ENCODE results near the gene NFATC2. TPM values are rescaled to one million over a fixed set of nuclear protein-coding genes. Genes with fewer than 3 reads are reported as not detected.
A peak's percentile ranks its signal among the peaks of the same experiment; 100 is the strongest.

Gene NFATC2
- total and polyA plus RNA-seq, 4 donors, result 2.5 to 4.6 (median 3.0) TPM

GRCh38 chr20:51342510-51343236 lies 199.8 kb downstream of the NFATC2 start:
- Histone ChIP-seq H3K27me3 (ENCODE audit: control insufficient read depth, insufficient read depth, low read length) (no peaks in the 10 kb centered on the region), H3K4me3 (ENCODE audit: low read depth, low read length) (no peak overlapping the region), H3K36me3 (ENCODE audit: control insufficient read depth, insufficient read depth, low read length) (no peaks in the 10 kb centered on the region), H3K27ac (ENCODE audit: low read depth, low read length) (no peak overlapping the region), H3K4me1 (ENCODE audit: control insufficient read depth, insufficient read depth, low read length) (no peaks in the 10 kb centered on the region), H3K9me3 (ENCODE audit: control insufficient read depth, insufficient read depth, low read length) (no peaks in the 10 kb centered on the region)
- 93% methylated on average over 3 of the region's 8 CpGs for WGBS (ENCODE audit: insufficient coverage)
- DNase-seq (ENCODE audit: low read depth in 4 of 6, low spot score in 6 of 6), result no peak

DNA sequence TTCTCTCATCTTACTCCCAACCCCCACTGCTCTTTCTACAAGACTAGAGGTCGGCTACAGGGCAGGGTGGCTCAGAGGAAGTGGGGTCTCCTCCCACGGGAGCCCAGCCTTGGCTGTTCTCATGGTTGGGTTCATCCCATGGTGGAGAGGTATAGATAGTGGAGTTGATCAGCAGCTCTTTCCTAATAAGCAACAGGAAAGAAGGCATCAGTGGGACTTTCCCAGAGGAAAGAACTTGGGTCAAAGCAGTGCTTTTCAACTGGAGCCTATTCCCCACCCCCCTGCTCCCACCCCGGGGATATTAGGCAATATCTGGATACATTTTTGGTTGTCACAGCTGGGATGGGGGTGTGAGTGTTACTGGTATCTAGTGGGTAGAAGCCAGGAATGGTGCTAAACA lies 200.9 kb downstream of the NFATC2 start:
- Histone ChIP-seq H3K27me3 (ENCODE audit: control insufficient read depth, insufficient read depth, low read length) (no peaks in the 10 kb centered on the region), H3K27ac (ENCODE audit: low read depth, low read length) (no peak overlapping the region), H3K36me3 (ENCODE audit: control insufficient read depth, insufficient read depth, low read length) (no peaks in the 10 kb centered on the region), H3K9me3 (ENCODE audit: control insufficient read depth, insufficient read depth, low read length) (no peaks in the 10 kb centered on the region), H3K4me1 (ENCODE audit: control insufficient read depth, insufficient read depth, low read length) (no peaks in the 10 kb centered on the region), H3K4me3 (ENCODE audit: low read depth, low read length) (no peak overlapping the region)
- WGBS (ENCODE audit: insufficient coverage), result no CpG with 5 or more reads among the region's 3 CpGs
- no peak for DNase-seq (ENCODE audit: low read depth in 4 of 6, low spot score in 6 of 6)

- Histone ChIP-seq H3K4me1 (ENCODE audit: control insufficient read depth, insufficient read depth, low read length) (no peaks in the 10 kb centered on the region), H3K4me3 (ENCODE audit: low read depth, low read length) (no peak overlapping the region), H3K27ac (ENCODE audit: low read depth, low read length) (no peak overlapping the region), H3K9me3 (ENCODE audit: control insufficient read depth, insufficient read depth, low read length) (no peaks in the 10 kb centered on the region), H3K36me3 (ENCODE audit: control insufficient read depth, insufficient read depth, low read length) (no peaks in the 10 kb centered on the region), H3K27me3 (ENCODE audit: control insufficient read depth, insufficient read depth, low read length) (no peaks in the 10 kb centered on the region)
- no peak for DNase-seq (ENCODE audit: low read depth in 4 of 6, low spot score in 6 of 6)
Observed at GRCh38 chr20:51340451-51340840, 202.1 kb downstream of the NFATC2 start.

DNA sequence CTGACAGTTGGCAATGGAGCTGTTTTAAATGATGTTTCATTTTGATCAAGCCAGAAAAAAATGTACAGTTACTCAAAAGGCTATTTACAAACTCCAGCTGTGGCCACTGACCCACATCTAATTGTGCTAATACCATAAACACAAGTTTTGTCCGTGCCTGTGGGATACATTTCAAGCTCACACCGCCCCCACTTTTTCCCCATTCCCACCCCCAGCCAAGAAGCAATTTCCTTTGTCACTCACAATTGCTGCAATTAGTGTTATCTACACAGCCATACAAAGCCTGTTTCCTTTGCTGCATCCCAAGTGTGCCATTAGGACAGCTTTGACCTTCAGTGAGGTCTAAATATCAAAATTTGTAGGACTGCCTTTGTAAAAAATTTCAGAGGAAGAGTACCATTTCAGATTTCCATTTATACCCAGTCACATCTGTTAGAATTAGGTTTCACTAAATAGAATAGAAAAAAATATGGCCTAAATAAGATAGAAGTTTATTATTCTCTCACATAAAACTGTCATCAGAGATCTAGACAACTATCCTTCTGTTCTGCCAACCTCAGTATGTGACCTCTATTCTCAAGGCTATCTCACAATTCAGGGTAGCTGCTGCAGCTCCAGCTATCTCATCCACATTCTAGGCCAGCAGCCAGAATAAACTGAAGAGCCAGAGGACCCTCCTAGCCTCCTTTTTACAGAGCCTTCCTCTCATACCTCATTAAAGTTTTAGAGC lies 202.6 kb downstream of the NFATC2 start:
- WGBS (ENCODE audit: insufficient coverage), result 0% methylated on average over 1 of the region's 2 CpGs
- peak in 2 of 6 donors; percentile 17 to 26 for DNase-seq (ENCODE audit: low read depth in 4 of 6, low spot score in 6 of 6)

DNA sequence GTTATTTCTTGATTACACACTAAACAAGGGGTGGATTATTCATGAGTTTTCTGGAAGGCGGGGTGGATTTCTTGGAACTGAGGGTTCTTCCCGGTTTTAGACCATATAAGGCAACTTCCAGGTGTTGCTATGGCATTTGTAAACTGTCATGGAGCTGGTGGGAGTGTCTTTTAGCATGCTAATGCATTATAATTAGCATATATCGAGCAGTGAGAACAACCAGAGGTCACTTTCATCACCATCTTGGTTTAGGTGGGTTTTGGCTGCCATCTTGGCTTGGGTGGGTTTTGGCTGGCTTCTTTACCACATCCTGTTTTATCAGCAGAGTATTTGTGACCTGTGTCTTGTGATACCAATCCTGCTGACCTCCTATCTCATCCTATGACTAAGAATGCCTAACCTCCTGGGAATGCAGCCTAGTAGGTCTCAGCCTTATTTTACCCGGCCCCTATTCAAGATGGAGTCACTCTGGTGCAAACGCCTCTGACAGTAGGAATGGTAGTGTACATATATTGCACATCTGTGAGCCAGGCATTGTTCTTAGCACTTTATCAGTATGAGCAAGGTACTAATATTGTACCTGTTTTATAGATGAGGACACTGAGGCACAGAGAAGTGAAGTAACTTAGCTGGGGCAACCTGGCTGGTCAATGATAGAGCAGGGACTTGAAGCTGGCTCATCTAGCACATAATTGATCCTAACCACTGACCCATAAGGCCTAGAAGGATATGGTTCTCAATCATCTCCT lies 203.7 kb downstream of the NFATC2 start:
- Histone ChIP-seq H3K9me3 (ENCODE audit: control insufficient read depth, insufficient read depth, low read length) (no peaks in the 10 kb centered on the region), H3K36me3 (ENCODE audit: control insufficient read depth, insufficient read depth, low read length) (no peaks in the 10 kb centered on the region), H3K4me3 (ENCODE audit: low read depth, low read length) (no peak overlapping the region), H3K27me3 (ENCODE audit: control insufficient read depth, insufficient read depth, low read length) (no peaks in the 10 kb centered on the region), H3K27ac (ENCODE audit: low read depth, low read length) (no peak overlapping the region), H3K4me1 (ENCODE audit: control insufficient read depth, insufficient read depth, low read length) (no peaks in the 10 kb centered on the region)
- 100% methylated on average over 1 of the region's 5 CpGs for WGBS (ENCODE audit: insufficient coverage)
- DNase-seq (ENCODE audit: low read depth in 4 of 6, low spot score in 6 of 6), result no peak

More for the DNA sequence above, 202.6 kb downstream of the NFATC2 start:
- H3K27ac ChIP-seq (ENCODE audit: low read depth, low read length), result no peak overlapping the region
- no peak overlapping the region for H3K4me3 ChIP-seq (ENCODE audit: low read depth, low read length)
- H3K36me3 ChIP-seq (ENCODE audit: control insufficient read depth, insufficient read depth, low read length), result no peaks in the 10 kb centered on the region
- no peaks in the 10 kb centered on the region for H3K9me3 ChIP-seq (ENCODE audit: control insufficient read depth, insufficient read depth, low read length)
- no peaks in the 10 kb centered on the region for H3K4me1 ChIP-seq (ENCODE audit: control insufficient read depth, insufficient read depth, low read length)
- no peaks in the 10 kb centered on the region for H3K27me3 ChIP-seq (ENCODE audit: control insufficient read depth, insufficient read depth, low read length)

GRCh38 chr20:51337126-51337805 lies 205.3 kb downstream of the NFATC2 start:
- no peak overlapping the region for H3K27ac ChIP-seq (ENCODE audit: low read depth, low read length)
- H3K4me1 ChIP-seq (ENCODE audit: control insufficient read depth, insufficient read depth, low read length), result no peaks in the 10 kb centered on the region
- no peaks in the 10 kb centered on the region for H3K27me3 ChIP-seq (ENCODE audit: control insufficient read depth, insufficient read depth, low read length)
- 100% methylated on average over 1 of the region's 3 CpGs for WGBS (ENCODE audit: insufficient coverage)
- no peak overlapping the region for H3K4me3 ChIP-seq (ENCODE audit: low read depth, low read length)
- H3K9me3 ChIP-seq (ENCODE audit: control insufficient read depth, insufficient read depth, low read length), result no peaks in the 10 kb centered on the region
- H3K36me3 ChIP-seq (ENCODE audit: control insufficient read depth, insufficient read depth, low read length), result no peaks in the 10 kb centered on the region
- no peak for DNase-seq (ENCODE audit: low read depth in 4 of 6, low spot score in 6 of 6)

Small RNA genes lying within 50 kb of the gene (small RNA-seq; reads per million reads assigned to genes)
- gene MIR3194 (ENCODE audit: low replicate concordance), result not detected

Other genes with a start within 250 kb of the NFATC2 start
- 100 to 1,000 TPM in 1 of 2 donors, 10 to 100 TPM in 1; 77.3 to 187 TPM for gene ATP9A, start 225.7 kb upstream of the NFATC2 start, total RNA-seq
- gene ATP9A, start 225.7 kb upstream of the NFATC2 start, polyA plus RNA-seq (ENCODE audit: insufficient read length in 2 of 2), result 100 to 1,000 TPM; 157 to 181 TPM